Measurements from ENCODE around the gene ALDH4A1.
"Not testable (repeated sequence)": the region's sequence is repeated elsewhere in the genome, so short reads cannot be mapped to it uniquely, and the experiment has no call there.

ALDH4A1 gene

GRCh38 chr1:18901147-18901951 lies 1.0 kb downstream of the ALDH4A1 start:
- Mint-ChIP-seq H3K9me3 (no peaks in the 10 kb centered on the region), H3K4me1 (peaks cover 22% of the 10 kb centered on the region), H3K36me3 (peaks cover 41% of the 10 kb centered on the region), H3K4me3 (peak overlapping the region; percentile 96), H3K27ac (peak overlapping the region; percentile 98)
- DNase-seq (ENCODE audit: low spot score in 2 of 2): no peak
- ATAC-seq: no peak

- Mint-ChIP-seq H3K36me3 (peaks cover 31% of the 10 kb centered on the region), H3K4me3 (no peak overlapping the region), H3K27ac (no peak overlapping the region), H3K4me1 (peaks cover 22% of the 10 kb centered on the region), H3K9me3 (no peaks in the 10 kb centered on the region)
- no peak for DNase-seq (ENCODE audit: low spot score in 2 of 2)
- no peak for ATAC-seq
These were observed 2.0 kb downstream of the ALDH4A1 start for GRCh38 chr1:18900303-18900841.

GRCh38 chr1:18899363-18900049 lies 2.8 kb downstream of the ALDH4A1 start:
- DNase-seq (ENCODE audit: low spot score in 2 of 2) (no peak), ATAC-seq (no peak)
- Mint-ChIP-seq H3K4me1 (peaks cover 22% of the 10 kb centered on the region), H3K9me3 (no peaks in the 10 kb centered on the region), H3K27ac (no peak overlapping the region), H3K36me3 (peaks cover 23% of the 10 kb centered on the region), H3K4me3 (no peak overlapping the region)

GRCh38 chr1:18898567-18898966 lies 3.8 kb downstream of the ALDH4A1 start:
- Mint-ChIP-seq H3K4me3 (no peak overlapping the region), H3K27ac (peak overlapping the region; percentile 33), H3K9me3 (no peaks in the 10 kb centered on the region), H3K36me3 (peaks cover 16% of the 10 kb centered on the region), H3K4me1 (peaks cover 17% of the 10 kb centered on the region)
- DNase-seq (ENCODE audit: low spot score in 2 of 2): no peak
- no peak for ATAC-seq

GRCh38 chr1:18895317-18895716 lies 7.0 kb downstream of the ALDH4A1 start:
- Mint-ChIP-seq H3K36me3 (no peaks in the 10 kb centered on the region), H3K4me1 (no peaks in the 10 kb centered on the region)
- ATAC-seq: no peak

GRCh38 chr1:18893120-18893519 lies 9.2 kb downstream of the ALDH4A1 start:
- no peak for ATAC-seq
- no peak overlapping the region for H3K4me3 Mint-ChIP-seq
- no peaks in the 10 kb centered on the region for H3K9me3 Mint-ChIP-seq
- H3K36me3 Mint-ChIP-seq: no peaks in the 10 kb centered on the region
- no peak for DNase-seq (ENCODE audit: low spot score in 2 of 2)
- no peaks in the 10 kb centered on the region for H3K4me1 Mint-ChIP-seq
- H3K27ac Mint-ChIP-seq: no peak overlapping the region

More at GRCh38 chr1:18895317-18895716, 7.0 kb downstream of the ALDH4A1 start:
- H3K9me3 Mint-ChIP-seq: no peaks in the 10 kb centered on the region
- H3K4me3 Mint-ChIP-seq: no peak overlapping the region
- no peak for DNase-seq (ENCODE audit: low spot score in 2 of 2)
- no peak overlapping the region for H3K27ac Mint-ChIP-seq

- H3K36me3 Mint-ChIP-seq; DNase-seq (ENCODE audit: low spot score in 2 of 2); H3K4me3 Mint-ChIP-seq; H3K4me1 Mint-ChIP-seq; ATAC-seq; H3K9me3 Mint-ChIP-seq: not testable (repeated sequence)
- peak overlapping the region; percentile 61 for H3K27ac Mint-ChIP-seq
These were observed 10.5 kb downstream of the ALDH4A1 start for GRCh38 chr1:18891858-18892257.

GRCh38 chr1:18891426-18891780 lies 11.0 kb downstream of the ALDH4A1 start:
- no peaks in the 10 kb centered on the region for H3K4me1 Mint-ChIP-seq
- H3K36me3 Mint-ChIP-seq: no peaks in the 10 kb centered on the region
- peak overlapping the region; percentile 61 for H3K27ac Mint-ChIP-seq
- DNase-seq (ENCODE audit: low spot score in 2 of 2) (no peak), ATAC-seq (no peak)
- H3K4me3 Mint-ChIP-seq: no peak overlapping the region
- H3K9me3 Mint-ChIP-seq: no peaks in the 10 kb centered on the region

- Mint-ChIP-seq H3K4me1 (no peaks in the 10 kb centered on the region), H3K27ac (no peak overlapping the region), H3K9me3 (no peaks in the 10 kb centered on the region), H3K4me3 (no peak overlapping the region), H3K36me3 (no peaks in the 10 kb centered on the region)
- ATAC-seq (no peak), DNase-seq (ENCODE audit: low spot score in 2 of 2) (no peak)
These were observed 11.5 kb downstream of the ALDH4A1 start for GRCh38 chr1:18890706-18891425.

- H3K27ac Mint-ChIP-seq: no peak overlapping the region
- H3K4me1 Mint-ChIP-seq: no peaks in the 10 kb centered on the region
- H3K9me3 Mint-ChIP-seq: no peaks in the 10 kb centered on the region
- no peak for DNase-seq (ENCODE audit: low spot score in 2 of 2)
- ATAC-seq: no peak
- H3K4me3 Mint-ChIP-seq: no peak overlapping the region
- H3K36me3 Mint-ChIP-seq: no peaks in the 10 kb centered on the region
These were observed 16.4 kb downstream of the ALDH4A1 start for GRCh38 chr1:18886003-18886335.

GRCh38 chr1:18885311-18886002 lies 16.9 kb downstream of the ALDH4A1 start:
- ATAC-seq: no peak
- no peak overlapping the region for H3K27ac Mint-ChIP-seq
- no peaks in the 10 kb centered on the region for H3K4me1 Mint-ChIP-seq

GRCh38 chr1:18884727-18885126 lies 17.6 kb downstream of the ALDH4A1 start:
- H3K9me3 Mint-ChIP-seq: no peaks in the 10 kb centered on the region
- H3K36me3 Mint-ChIP-seq: no peaks in the 10 kb centered on the region
- no peak for ATAC-seq
- H3K4me3 Mint-ChIP-seq: no peak overlapping the region
- peak overlapping the region; percentile 21 for H3K27ac Mint-ChIP-seq
- no peak for DNase-seq (ENCODE audit: low spot score in 2 of 2)
- H3K4me1 Mint-ChIP-seq: no peaks in the 10 kb centered on the region

More at GRCh38 chr1:18885311-18886002, 16.9 kb downstream of the ALDH4A1 start:
- no peaks in the 10 kb centered on the region for H3K9me3 Mint-ChIP-seq
- no peak for DNase-seq (ENCODE audit: low spot score in 2 of 2)
- no peaks in the 10 kb centered on the region for H3K36me3 Mint-ChIP-seq
- no peak overlapping the region for H3K4me3 Mint-ChIP-seq

- H3K36me3 Mint-ChIP-seq: no peaks in the 10 kb centered on the region
- DNase-seq (ENCODE audit: low spot score in 2 of 2) (no peak), ATAC-seq (no peak)
- H3K9me3 Mint-ChIP-seq: no peaks in the 10 kb centered on the region
- no peaks in the 10 kb centered on the region for H3K4me1 Mint-ChIP-seq
- H3K4me3 Mint-ChIP-seq: no peak overlapping the region
- peak overlapping the region; percentile 21 for H3K27ac Mint-ChIP-seq
These were observed 18.0 kb downstream of the ALDH4A1 start for GRCh38 chr1:18884419-18884717.

GRCh38 chr1:18883636-18884418 lies 18.5 kb downstream of the ALDH4A1 start:
- H3K36me3 Mint-ChIP-seq: no peaks in the 10 kb centered on the region
- no peak overlapping the region for H3K27ac Mint-ChIP-seq
- no peak overlapping the region for H3K4me3 Mint-ChIP-seq
- ATAC-seq: peak; percentile 66
- no peaks in the 10 kb centered on the region for H3K9me3 Mint-ChIP-seq
- DNase-seq (ENCODE audit: low spot score in 2 of 2): peak; percentile 68 to 86
- no peaks in the 10 kb centered on the region for H3K4me1 Mint-ChIP-seq
